Fibroblast of the aortic adventitia (primary cell): ENCODE results near the gene SPINK1. TPM values are rescaled to one million over a fixed set of nuclear protein-coding genes. Genes with fewer than 3 reads are reported as not detected.
"Not testable (repeated sequence)": the region's sequence is repeated elsewhere in the genome, so short reads cannot be mapped to it uniquely, and the experiment has no call there.

ENCODE experiments used
- DNase-seq: peaks from one replicate; pipeline ENCODE4 v3.0.0-alpha.2; 2010; ENCODE audit warnings: low read depth
- H3K4me3 ChIP-seq: 2 replicates; pipeline ENCODE4 v1.5.1; 2011; ENCODE audit warnings: low read depth, mild to moderate bottlenecking, control low read depth, low read length, moderate library complexity
- CTCF ChIP-seq: IDR thresholded peaks from 2 replicates; pipeline ENCODE4 v1.5.1; 2011; ENCODE audit warnings: mild to moderate bottlenecking, low read length, control low read depth, inconsistent platforms; ENCODE audit not compliant: insufficient read depth
- total RNA-seq: library from RNA; depleted of rRNA; stranded (reverse); fragments of >200 nt; gene quantifications from 2 replicates; pipeline ENCODE4 v1.2.3, GENCODE V29; 2012; ENCODE audit warnings: low replicate concordance

The SPINK1 gene
- total RNA-seq, 1 donor = not detected

- TF ChIP-seq CTCF = peak; percentile 96
- H3K4me3 ChIP-seq = no peak overlapping the region
- DNase-seq = peak; percentile 71
These were observed 8.6 kb downstream of the SPINK1 start for GRCh38 chr5:147822686-147823491.

GRCh38 chr5:147822222-147822621 is 9.2 kb downstream of the SPINK1 start:
- not testable (repeated sequence) for DNase-seq, H3K4me3 ChIP-seq

- DNase-seq = no peak
- H3K4me3 ChIP-seq = no peak overlapping the region
- no peak for TF ChIP-seq CTCF
These were observed 9.7 kb downstream of the SPINK1 start for GRCh38 chr5:147821766-147822165.

- no peak for DNase-seq
- H3K4me3 ChIP-seq = no peak overlapping the region
- no peak for TF ChIP-seq CTCF
These were observed 12.2 kb downstream of the SPINK1 start for GRCh38 chr5:147819261-147819770.

- TF ChIP-seq CTCF = no peak
- DNase-seq = no peak
- no peak overlapping the region for H3K4me3 ChIP-seq
These were observed 13.2 kb downstream of the SPINK1 start for GRCh38 chr5:147818290-147818689.

GRCh38 chr5:147813696-147814095 is 17.8 kb downstream of the SPINK1 start:
- TF ChIP-seq CTCF = no peak
- no peak overlapping the region for H3K4me3 ChIP-seq
- no peak for DNase-seq

GRCh38 chr5:147809830-147810666 is 21.4 kb downstream of the SPINK1 start:
- no peak overlapping the region for H3K4me3 ChIP-seq
- peak; percentile 2 for DNase-seq
- TF ChIP-seq CTCF = no peak
